Measurements from ENCODE around the gene RCOR3.
"Not testable (repeated sequence)": the region's sequence is repeated elsewhere in the genome, so short reads cannot be mapped to it uniquely, and the experiment has no call there.

RCOR3 gene

DNA sequence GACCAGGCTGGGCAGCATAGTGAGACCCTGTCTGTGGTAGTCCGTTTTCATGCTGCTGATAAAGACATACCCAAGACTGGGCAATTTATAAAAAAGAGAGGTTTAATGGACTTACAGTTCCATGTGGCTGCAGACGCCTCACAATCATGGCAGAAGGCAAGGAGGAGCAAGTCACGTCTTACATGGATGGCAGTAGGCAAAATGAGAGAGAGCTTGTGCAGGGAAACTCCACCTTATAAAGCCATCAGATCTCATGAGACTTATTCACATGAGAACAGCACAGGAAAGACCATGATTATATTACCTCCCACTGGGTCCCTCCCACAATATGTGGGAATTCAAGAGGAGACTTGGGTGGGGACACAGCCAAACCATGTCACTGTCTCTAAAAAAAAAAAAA, 92.9 kb downstream of the RCOR3 start:
- H3K27me3 ChIP-seq (ENCODE audit: control insufficient read depth, insufficient read depth, low read length); H3K9me3 ChIP-seq (ENCODE audit: control insufficient read depth, low read length); H3K9ac ChIP-seq (ENCODE audit: low read length); H3K4me1 ChIP-seq (ENCODE audit: control insufficient read depth, insufficient read depth, low read length); H3K4me3 ChIP-seq (ENCODE audit: low read length); H3K36me3 ChIP-seq (ENCODE audit: control insufficient read depth, insufficient read depth, low read length): not testable (repeated sequence)

DNA sequence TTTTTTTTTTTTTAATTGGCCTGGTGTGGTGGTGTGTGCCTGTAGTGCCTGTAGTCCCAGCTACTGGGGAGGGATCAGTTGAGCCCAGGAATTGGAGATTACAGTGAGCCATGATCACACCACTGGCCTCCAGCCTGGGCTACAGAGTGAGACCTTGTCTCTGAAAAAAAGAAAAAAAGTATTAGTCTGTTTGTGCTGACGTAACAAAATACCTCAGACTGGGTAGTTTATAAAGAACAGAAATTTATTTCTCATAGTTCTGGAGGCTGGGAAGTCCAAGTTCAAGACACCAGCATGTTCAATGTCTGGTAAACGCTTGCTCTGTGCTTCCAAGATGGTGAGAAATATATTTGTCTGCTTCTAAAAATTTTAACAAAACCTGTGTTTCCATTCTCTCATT, 93.3 kb downstream of the RCOR3 start:
- Histone ChIP-seq H3K4me1 (ENCODE audit: control insufficient read depth, insufficient read depth, low read length) (peaks cover 8% of the 10 kb centered on the region), H3K9ac (ENCODE audit: low read length) (no peak overlapping the region), H3K36me3 (ENCODE audit: control insufficient read depth, insufficient read depth, low read length) (no peaks in the 10 kb centered on the region), H3K9me3 (ENCODE audit: control insufficient read depth, low read length) (no peaks in the 10 kb centered on the region), H3K4me3 (ENCODE audit: low read length) (no peak overlapping the region), H3K27me3 (ENCODE audit: control insufficient read depth, insufficient read depth, low read length) (no peaks in the 10 kb centered on the region)

- Histone ChIP-seq H3K4me1 (ENCODE audit: control insufficient read depth, insufficient read depth, low read length) (peaks cover 8% of the 10 kb centered on the region), H3K9me3 (ENCODE audit: control insufficient read depth, low read length) (no peaks in the 10 kb centered on the region), H3K4me3 (ENCODE audit: low read length) (no peak overlapping the region), H3K27me3 (ENCODE audit: control insufficient read depth, insufficient read depth, low read length) (no peaks in the 10 kb centered on the region), H3K9ac (ENCODE audit: low read length) (no peak overlapping the region), H3K36me3 (ENCODE audit: control insufficient read depth, insufficient read depth, low read length) (no peaks in the 10 kb centered on the region)
These were observed 93.9 kb downstream of the RCOR3 start for GRCh38 chr1:211352985-211353515.

GRCh38 chr1:211353562-211354212, 94.5 kb downstream of the RCOR3 start:
- Histone ChIP-seq H3K9me3 (ENCODE audit: control insufficient read depth, low read length) (no peaks in the 10 kb centered on the region), H3K9ac (ENCODE audit: low read length) (no peak overlapping the region), H3K4me1 (ENCODE audit: control insufficient read depth, insufficient read depth, low read length) (peaks cover 8% of the 10 kb centered on the region), H3K36me3 (ENCODE audit: control insufficient read depth, insufficient read depth, low read length) (no peaks in the 10 kb centered on the region), H3K4me3 (ENCODE audit: low read length) (no peak overlapping the region), H3K27me3 (ENCODE audit: control insufficient read depth, insufficient read depth, low read length) (no peaks in the 10 kb centered on the region)

DNA sequence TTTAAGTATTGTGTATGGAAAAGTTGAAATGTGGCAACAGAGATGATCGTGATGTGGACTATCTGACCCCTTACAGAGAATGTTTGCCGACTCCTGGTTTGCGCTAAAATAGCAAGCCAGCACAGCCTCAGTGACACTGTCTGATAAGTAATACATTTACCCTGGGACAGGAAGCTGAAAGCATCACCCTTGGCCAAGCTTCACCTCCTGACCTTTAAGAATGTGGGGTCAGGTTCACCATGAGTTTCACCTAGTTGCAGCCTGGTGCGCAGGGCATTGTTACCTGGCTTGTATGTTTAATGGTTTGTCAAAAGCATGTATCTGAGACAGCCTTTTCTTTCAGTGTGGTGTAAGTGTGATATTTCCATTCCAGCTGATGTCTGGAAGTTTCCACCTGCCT, 96.7 kb downstream of the RCOR3 start:
- Histone ChIP-seq H3K27me3 (ENCODE audit: control insufficient read depth, insufficient read depth, low read length) (no peaks in the 10 kb centered on the region), H3K4me1 (ENCODE audit: control insufficient read depth, insufficient read depth, low read length) (no peaks in the 10 kb centered on the region), H3K9me3 (ENCODE audit: control insufficient read depth, low read length) (no peaks in the 10 kb centered on the region), H3K4me3 (ENCODE audit: low read length) (no peak overlapping the region), H3K36me3 (ENCODE audit: control insufficient read depth, insufficient read depth, low read length) (no peaks in the 10 kb centered on the region), H3K9ac (ENCODE audit: low read length) (no peak overlapping the region)

- H3K27me3 ChIP-seq (ENCODE audit: control insufficient read depth, insufficient read depth, low read length), result no peaks in the 10 kb centered on the region
- H3K9ac ChIP-seq (ENCODE audit: low read length), result no peak overlapping the region
- no peak overlapping the region for H3K4me3 ChIP-seq (ENCODE audit: low read length)
- H3K9me3 ChIP-seq (ENCODE audit: control insufficient read depth, low read length), result no peaks in the 10 kb centered on the region
- H3K4me1 ChIP-seq (ENCODE audit: control insufficient read depth, insufficient read depth, low read length), result no peaks in the 10 kb centered on the region
- no peaks in the 10 kb centered on the region for H3K36me3 ChIP-seq (ENCODE audit: control insufficient read depth, insufficient read depth, low read length)
These were observed 97.7 kb downstream of the RCOR3 start for GRCh38 chr1:211356723-211357407.

DNA sequence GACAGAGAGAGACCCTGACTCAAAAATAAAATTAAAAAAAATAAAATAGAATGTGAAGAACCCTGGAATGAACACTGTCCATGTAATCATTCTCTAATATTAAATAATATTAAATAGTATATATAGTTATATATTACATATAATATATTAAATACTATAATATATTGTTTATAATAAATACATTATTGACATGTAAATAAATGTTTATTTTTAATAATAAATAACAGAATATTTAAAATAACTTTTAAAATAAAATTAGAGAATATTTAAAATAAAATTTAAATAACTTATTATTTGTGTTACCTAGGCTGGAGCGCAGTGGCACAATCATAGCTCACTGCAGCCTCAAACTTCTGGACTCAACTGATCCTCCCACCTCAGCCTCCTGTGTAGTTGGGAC, 99.5 kb downstream of the RCOR3 start:
- Histone ChIP-seq H3K4me1 (ENCODE audit: control insufficient read depth, insufficient read depth, low read length) (no peaks in the 10 kb centered on the region), H3K4me3 (ENCODE audit: low read length) (no peak overlapping the region), H3K27me3 (ENCODE audit: control insufficient read depth, insufficient read depth, low read length) (no peaks in the 10 kb centered on the region), H3K36me3 (ENCODE audit: control insufficient read depth, insufficient read depth, low read length) (no peaks in the 10 kb centered on the region), H3K9ac (ENCODE audit: low read length) (no peak overlapping the region), H3K9me3 (ENCODE audit: control insufficient read depth, low read length) (no peaks in the 10 kb centered on the region)

DNA sequence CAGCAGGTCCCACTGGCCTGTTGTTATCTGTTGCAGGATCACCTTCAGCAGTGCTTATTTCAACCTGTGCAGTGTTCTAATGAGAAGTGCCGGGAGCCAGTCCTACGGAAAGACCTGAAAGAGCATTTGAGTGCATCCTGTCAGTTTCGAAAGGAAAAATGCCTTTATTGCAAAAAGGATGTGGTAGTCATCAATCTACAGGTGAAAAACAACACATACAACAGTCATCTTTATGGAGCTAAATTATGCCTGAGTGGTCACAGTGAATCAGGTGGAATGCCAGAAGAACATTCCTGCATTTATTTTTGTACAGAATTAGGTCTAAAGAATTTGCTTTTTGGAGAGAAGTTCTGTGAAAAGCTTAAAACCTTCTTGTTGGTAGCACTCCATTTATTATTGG, 100.7 kb downstream of the RCOR3 start:
- no peak overlapping the region for H3K4me3 ChIP-seq (ENCODE audit: low read length)
- H3K36me3 ChIP-seq (ENCODE audit: control insufficient read depth, insufficient read depth, low read length), result no peaks in the 10 kb centered on the region
- H3K9ac ChIP-seq (ENCODE audit: low read length), result no peak overlapping the region
- H3K9me3 ChIP-seq (ENCODE audit: control insufficient read depth, low read length), result no peaks in the 10 kb centered on the region
- H3K27me3 ChIP-seq (ENCODE audit: control insufficient read depth, insufficient read depth, low read length), result no peaks in the 10 kb centered on the region
- no peaks in the 10 kb centered on the region for H3K4me1 ChIP-seq (ENCODE audit: control insufficient read depth, insufficient read depth, low read length)

GRCh38 chr1:211361202-211361601, 102.0 kb downstream of the RCOR3 start:
- H3K4me1 ChIP-seq (ENCODE audit: control insufficient read depth, insufficient read depth, low read length), result no peaks in the 10 kb centered on the region
- no peaks in the 10 kb centered on the region for H3K9me3 ChIP-seq (ENCODE audit: control insufficient read depth, low read length)
- no peak overlapping the region for H3K9ac ChIP-seq (ENCODE audit: low read length)
- no peaks in the 10 kb centered on the region for H3K27me3 ChIP-seq (ENCODE audit: control insufficient read depth, insufficient read depth, low read length)
- no peaks in the 10 kb centered on the region for H3K36me3 ChIP-seq (ENCODE audit: control insufficient read depth, insufficient read depth, low read length)
- H3K4me3 ChIP-seq (ENCODE audit: low read length), result no peak overlapping the region

Data from mucosa of stomach (tissue), 1 donor.